H9 (cell line): ENCODE measurements around the gene SCTR. TPM values are rescaled to one million over a fixed set of nuclear protein-coding genes. Genes with fewer than 3 reads are reported as not detected.

ENCODE experiments used
- DNase-seq: peaks from one replicate; pipeline ENCODE4 v3.0.0-alpha.2; 2017
- H2AFZ ChIP-seq: one replicate; pipeline ENCODE4 v1.6.1; 2013; ENCODE audit warnings: mild to moderate bottlenecking, low read length, control low read depth, moderate library complexity
- H2AK5ac ChIP-seq: 2 replicates; pipeline ENCODE4 v1.6.1; 2013; ENCODE audit warnings: low read length, control low read depth, mixed read lengths; ENCODE audit not compliant: insufficient read length
- H2BK120ac ChIP-seq: one replicate; pipeline ENCODE4 v1.6.1; 2013; ENCODE audit warnings: low read depth, mild to moderate bottlenecking, low read length, control low read depth, inconsistent platforms; ENCODE audit not compliant: poor library complexity, severe bottlenecking
- H2BK12ac ChIP-seq: 2 replicates; pipeline ENCODE4 v1.6.1; 2013; ENCODE audit warnings: low read length, control low read depth, mixed read lengths, low read depth; ENCODE audit not compliant: insufficient read length
- H2BK15ac ChIP-seq: 2 replicates; pipeline ENCODE4 v1.6.1; 2013; ENCODE audit warnings: low read depth, low read length, control low read depth
- H2BK20ac ChIP-seq: one replicate; pipeline ENCODE4 v1.6.1; 2013; ENCODE audit warnings: low read depth, mild to moderate bottlenecking, low read length, control low read depth, inconsistent platforms; ENCODE audit not compliant: poor library complexity, severe bottlenecking
- H2BK5ac ChIP-seq: 2 replicates; pipeline ENCODE4 v1.6.1; 2013; ENCODE audit warnings: low read length, control low read depth, mixed read lengths; ENCODE audit not compliant: insufficient read length
- H3K14ac ChIP-seq: 2 replicates; pipeline ENCODE4 v1.6.1; 2013; ENCODE audit warnings: low read length, control low read depth; ENCODE audit not compliant: insufficient read depth
- H3K18ac ChIP-seq: 2 replicates; pipeline ENCODE4 v1.6.1; 2013; ENCODE audit warnings: low read depth, mild to moderate bottlenecking, mixed read lengths, low read length, control low read depth; ENCODE audit not compliant: insufficient read length
- H3K23ac ChIP-seq: 2 replicates; pipeline ENCODE4 v1.6.1; 2013; ENCODE audit warnings: low read length, control low read depth, mixed read lengths, low read depth; ENCODE audit not compliant: insufficient read length
- H3K23me2 ChIP-seq: 2 replicates; pipeline ENCODE4 v1.6.1; 2013; ENCODE audit warnings: low read depth, mild to moderate bottlenecking, mixed read lengths, low read length, control low read depth; ENCODE audit not compliant: insufficient read length, poor library complexity, severe bottlenecking
- H3K27ac ChIP-seq: 2 replicates; pipeline ENCODE4 v1.5.1; 2013; ENCODE audit warnings: low read length, control low read depth, mixed read lengths, low read depth; ENCODE audit not compliant: insufficient read length
- H3K27me3 ChIP-seq: 2 replicates; pipeline ENCODE4 v1.6.1; 2013; ENCODE audit warnings: low read length, control low read depth, inconsistent platforms; ENCODE audit not compliant: insufficient read depth
- H3K4ac ChIP-seq: 2 replicates; pipeline ENCODE4 v1.6.1; 2013; ENCODE audit warnings: low read depth, mild to moderate bottlenecking, control low read depth, inconsistent platforms, low read length, moderate library complexity
- H3K4me1 ChIP-seq: 2 replicates; pipeline ENCODE4 v1.6.1; 2013; ENCODE audit warnings: low read length, control low read depth, inconsistent platforms; ENCODE audit not compliant: insufficient read depth
- H3K4me2 ChIP-seq: 2 replicates; pipeline ENCODE4 v1.6.1; 2013; ENCODE audit warnings: low read length, control low read depth, mixed read lengths; ENCODE audit not compliant: insufficient read length, insufficient read depth
- H3K56ac ChIP-seq: 2 replicates; pipeline ENCODE4 v1.6.1; 2013; ENCODE audit warnings: low read depth, mild to moderate bottlenecking, mixed read lengths, low read length, control low read depth; ENCODE audit not compliant: insufficient read length
- H3K79me1 ChIP-seq: 2 replicates; pipeline ENCODE4 v1.6.1; 2013; ENCODE audit warnings: low read depth, mild to moderate bottlenecking, moderate library complexity, low read length, control low read depth, inconsistent platforms; ENCODE audit not compliant: insufficient read depth, poor library complexity, severe bottlenecking
- H3K79me2 ChIP-seq: 2 replicates; pipeline ENCODE4 v1.6.1; 2013; ENCODE audit warnings: low read length, control low read depth, inconsistent platforms; ENCODE audit not compliant: insufficient read depth
- H3K9ac ChIP-seq: 2 replicates; pipeline ENCODE4 v1.6.1; 2013; ENCODE audit warnings: low read length, control low read depth, mixed read lengths; ENCODE audit not compliant: insufficient read length; ENCODE audit errors: extremely low read depth
- H3K9me3 ChIP-seq: one replicate; pipeline ENCODE4 v1.6.1; 2013; ENCODE audit warnings: low read depth, low read length, inconsistent platforms; ENCODE audit not compliant: control insufficient read depth
- H3T11ph ChIP-seq: one replicate; pipeline ENCODE4 v1.6.1; 2013; ENCODE audit warnings: mild to moderate bottlenecking, low read length, control low read depth, inconsistent platforms
- H4K20me1 ChIP-seq: one replicate; pipeline ENCODE4 v1.6.1; 2013; ENCODE audit not compliant: control insufficient read depth, insufficient read length, insufficient read depth
- H4K5ac ChIP-seq: 2 replicates; pipeline ENCODE4 v1.6.1; 2013; ENCODE audit warnings: low read depth, mild to moderate bottlenecking, mixed read lengths, low read length, control low read depth; ENCODE audit not compliant: insufficient read length
- H4K8ac ChIP-seq: replicated peaks from 2 replicates; pipeline ENCODE4 v1.6.1; 2013; ENCODE audit warnings: low read length, control low read depth, mixed read lengths, low read depth; ENCODE audit not compliant: insufficient read length
- H4K91ac ChIP-seq: 2 replicates; pipeline ENCODE4 v1.6.1; 2013; ENCODE audit warnings: low read depth, mild to moderate bottlenecking, moderate library complexity, mixed read lengths, low read length, control low read depth; ENCODE audit not compliant: insufficient read length
- H3K27ac Mint-ChIP-seq, 3 experiments: 2 replicates in 2 of 3; 3 replicates in 1 of 3; pipeline ENCODE4 v1.8.0; 2020 to 2021; ENCODE audit warnings: mixed read lengths in 3 of 3, mild to moderate bottlenecking in 1 of 3, moderate library complexity in 1 of 3
- H3K27me3 Mint-ChIP-seq: 2 replicates; pipeline ENCODE4 v1.8.0; 2021; ENCODE audit warnings: low read depth, mild to moderate bottlenecking, moderate library complexity, mixed read lengths
- H3K36me3 Mint-ChIP-seq, 3 experiments: 2 replicates in 2 of 3; 3 replicates in 1 of 3; pipeline ENCODE4 v1.8.0; 2020 to 2021; ENCODE audit warnings: low read depth in 3 of 3, mixed read lengths in 3 of 3; ENCODE audit not compliant: insufficient read depth in 1 of 3
- H3K4me1 Mint-ChIP-seq, 2 experiments: 2 replicates each; pipeline ENCODE4 v1.8.0; 2020; ENCODE audit warnings: mixed read lengths in 2 of 2
- H3K4me3 Mint-ChIP-seq, 2 experiments: 2 replicates in 1 of 2; 3 replicates in 1 of 2; pipeline ENCODE4 v1.8.0; 2020 to 2021; ENCODE audit warnings: mild to moderate bottlenecking in 2 of 2, mixed read lengths in 2 of 2, moderate library complexity in 1 of 2
- H3K9me3 Mint-ChIP-seq, 2 experiments: 2 replicates in 1 of 2; 3 replicates in 1 of 2; pipeline ENCODE4 v1.8.0; 2020; ENCODE audit warnings: mild to moderate bottlenecking in 2 of 2, mixed read lengths in 2 of 2, moderate library complexity in 1 of 2
- WGBS: extraction: QIAGEN DNeasy Blood & Tissue Kit; methylation state at CpG from one replicate; pipeline ENCODE4 v1.1.7; 2013; ENCODE audit warnings: missing lambda C conversion rate, low lambda C conversion rate, mixed read lengths; ENCODE audit not compliant: insufficient read length; ENCODE audit errors: extremely low coverage; 5-methylcytosine and 5-hydroxymethylcytosine counted together
- total RNA-seq: library from RNA; stranded (reverse); gene quantifications from 2 replicates; pipeline ENCODE4 v1.2.1, GENCODE V29; 2021
- TF ChIP-seq, protein P1 (sequence below): fragments of 200-600 bp; sonication (generic); conservative IDR thresholded peaks from 3 replicates; pipeline ENCODE4 v1.8.0; 2021; ENCODE audit warnings: antibody characterized with exemption, mild to moderate bottlenecking

Gene SCTR
- total RNA-seq, 1 experiment from 2014 or later, result not detected

DNA sequence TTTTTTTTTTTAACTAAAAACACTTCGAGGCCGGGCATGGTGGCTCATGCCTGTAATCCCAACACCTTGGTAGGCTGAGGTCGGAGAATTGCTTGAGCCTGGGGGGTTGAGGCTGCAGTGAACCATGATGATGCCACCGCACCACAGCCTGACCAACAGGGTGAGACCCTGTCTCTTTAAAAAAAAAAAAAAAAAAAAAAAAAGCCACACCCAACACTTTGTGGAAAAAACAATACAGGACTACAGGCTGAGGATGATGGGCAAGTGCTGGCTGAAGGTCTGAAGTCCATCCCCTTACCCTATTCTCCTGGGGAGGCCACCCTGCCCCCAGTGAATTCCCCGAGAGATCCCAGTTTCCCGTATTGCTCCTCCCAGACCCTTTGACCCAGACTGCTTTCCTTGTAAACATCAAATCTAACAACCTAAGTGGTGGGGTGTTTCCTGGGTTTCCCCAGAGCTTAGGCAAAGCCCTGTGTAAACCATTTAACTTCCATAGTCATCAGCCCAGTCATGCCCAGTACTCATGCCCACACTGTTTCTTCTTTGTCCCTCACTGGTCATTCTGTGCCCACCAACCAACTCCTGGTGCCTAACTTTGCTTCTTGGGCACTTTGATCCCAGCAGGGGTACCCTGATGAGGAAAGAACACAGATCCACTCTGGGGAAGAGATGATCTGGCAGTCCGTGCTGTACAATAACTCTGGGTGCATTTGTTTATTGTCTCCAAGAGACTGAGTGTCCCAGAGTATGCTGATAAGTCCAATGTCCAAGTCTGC lies 98.5 kb downstream of the SCTR start:
- Histone ChIP-seq H3T11ph (no peak overlapping the region), H4K8ac (no peak overlapping the region), H4K20me1 (no peaks in the 10 kb centered on the region), H2AK5ac (no peak overlapping the region), H3K4me1 (no peaks in the 10 kb centered on the region), H3K27me3 (no peaks in the 10 kb centered on the region; the same call in 1 of the 2 replicates), H3K23me2 (no peaks in the 10 kb centered on the region), H3K18ac (no peak overlapping the region), H3K27ac (no peak overlapping the region), H2BK120ac (no peak overlapping the region), H3K56ac (no peak overlapping the region), H3K4ac (no peak overlapping the region), H2BK20ac (no peak overlapping the region), H4K5ac (no peak overlapping the region), H2BK12ac (no peak overlapping the region), H3K9me3 (no peaks in the 10 kb centered on the region), H3K79me2 (no peaks in the 10 kb centered on the region), H3K4me2 (no peak overlapping the region), H2BK5ac (no peak overlapping the region), H2AFZ (no peak overlapping the region), H3K23ac (no peak overlapping the region), H3K14ac (no peak overlapping the region), H3K9ac (no peak overlapping the region), H4K91ac (no peak overlapping the region), H3K79me1 (no peaks in the 10 kb centered on the region), H2BK15ac (no peak overlapping the region)
- DNase-seq, result peak; percentile 5
- TF ChIP-seq, protein P1, sequence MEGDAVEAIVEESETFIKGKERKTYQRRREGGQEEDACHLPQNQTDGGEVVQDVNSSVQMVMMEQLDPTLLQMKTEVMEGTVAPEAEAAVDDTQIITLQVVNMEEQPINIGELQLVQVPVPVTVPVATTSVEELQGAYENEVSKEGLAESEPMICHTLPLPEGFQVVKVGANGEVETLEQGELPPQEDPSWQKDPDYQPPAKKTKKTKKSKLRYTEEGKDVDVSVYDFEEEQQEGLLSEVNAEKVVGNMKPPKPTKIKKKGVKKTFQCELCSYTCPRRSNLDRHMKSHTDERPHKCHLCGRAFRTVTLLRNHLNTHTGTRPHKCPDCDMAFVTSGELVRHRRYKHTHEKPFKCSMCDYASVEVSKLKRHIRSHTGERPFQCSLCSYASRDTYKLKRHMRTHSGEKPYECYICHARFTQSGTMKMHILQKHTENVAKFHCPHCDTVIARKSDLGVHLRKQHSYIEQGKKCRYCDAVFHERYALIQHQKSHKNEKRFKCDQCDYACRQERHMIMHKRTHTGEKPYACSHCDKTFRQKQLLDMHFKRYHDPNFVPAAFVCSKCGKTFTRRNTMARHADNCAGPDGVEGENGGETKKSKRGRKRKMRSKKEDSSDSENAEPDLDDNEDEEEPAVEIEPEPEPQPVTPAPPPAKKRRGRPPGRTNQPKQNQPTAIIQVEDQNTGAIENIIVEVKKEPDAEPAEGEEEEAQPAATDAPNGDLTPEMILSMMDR, result no peak
- Mint-ChIP-seq H3K36me3 (peaks cover 0 to 11% (median 9%) of the 10 kb centered on the region in 3 experiments), H3K9me3 (peaks cover 12 to 14% of the 10 kb centered on the region in 2 experiments), H3K4me3 (no peak overlapping the region), H3K4me1 (peaks cover 41 to 48% of the 10 kb centered on the region in 2 experiments), H3K27me3 (peaks cover 31% of the 10 kb centered on the region), H3K27ac (no peak overlapping the region)
- WGBS, result no CpG with 5 or more reads among the region's 7 CpGs
